Left lung (tissue), 10 donors: ENCODE data around the gene HS6ST1. TPM values are rescaled to one million over a fixed set of nuclear protein-coding genes. Genes with fewer than 3 reads are reported as not detected.

Experiments
- ATAC-seq: fragments of 200-7000 bp; cut with Tn5 transposase; one replicate; pipeline ENCODE4 v1.9.1; 2020; ENCODE audit warnings: moderate library complexity
- DNase-seq, 4 donors: peaks; one replicate each; pipeline ENCODE4 v3.0.0-alpha.2; 2013 to 2020
- H3K27ac ChIP-seq, 2 donors: fragments of 200-600 bp; sonication (generic) in 1 of 2; one replicate each; pipeline versions ENCODE4 v1.5.0 to v1.8.0; 2020 to 2021
- H3K27me3 ChIP-seq, 2 donors: fragments of 200-600 bp; sonication (generic) in 1 of 2; one replicate each; pipeline versions ENCODE4 v1.5.0 to v1.8.0; 2020 to 2021
- H3K36me3 ChIP-seq, 2 donors: fragments of 200-600 bp; sonication (generic) in 1 of 2; one replicate each; pipeline versions ENCODE4 v1.5.0 to v1.8.0; 2020 to 2021
- H3K4me1 ChIP-seq, 2 donors: fragments of 200-600 bp; one replicate each; pipeline ENCODE4 v1.8.0; 2021
- H3K4me3 ChIP-seq, 2 donors: fragments of 200-600 bp; sonication (generic) in 1 of 2; one replicate each; pipeline versions ENCODE4 v1.5.0 to v1.8.0; 2020 to 2021; ENCODE audit warnings: mild to moderate bottlenecking in 1 of 2
- H3K9me3 ChIP-seq, 2 donors: fragments of 200-600 bp; sonication (generic) in 1 of 2; one replicate each; pipeline versions ENCODE4 v1.5.0 to v1.8.0; 2020 to 2021
- CTCF ChIP-seq, 2 donors: fragments of 200-600 bp; sonication (generic) in 1 of 2; IDR thresholded peaks; one replicate each; pipeline versions ENCODE4 v1.5.0 to v1.8.0; 2021; ENCODE audit warnings: antibody characterized with exemption in 2 of 2
- intact Hi-C, 2 donors: fragments of 100-400 bp; cut with DNase I; formaldehyde crosslinking; loops; one replicate each; pipeline versions ENCODE4 v1.11.2 to v1.14.2; 2022
- polyA plus RNA-seq, 6 donors: library from polyadenylated mRNA; unstranded; fragments of 120-200 nt; gene quantifications; one replicate each; pipeline ENCODE4 v1.2.1, GENCODE V29; 2013; ENCODE audit not compliant: insufficient read length in 6 of 6
- total RNA-seq, 2 donors: library from RNA; stranded (reverse); fragmentation: NEBNext Ultra II Directional; extraction: Animal tissue kit (Norgen Biotek cat#: 25700); gene quantifications; one replicate each; pipeline ENCODE4 v1.2.1, GENCODE V29; 2021
- donor health status: DM: no; HTN: yes; CAD: no.
- donor health status: DM: no; HTN: no; CAD: no.

The HS6ST1 gene
- total and polyA plus RNA-seq, 8 donors: 29.3 to 46.4 (median 37.2) TPM

- H3K4me1 ChIP-seq: peaks cover 13 to 55% of the 10 kb centered on the region in 2 donors
- DNase-seq (peak in 2 of 4 donors; percentile 29 to 68), ATAC-seq (no peak)
- peaks cover 0 to under 1% of the 10 kb centered on the region in 2 donors for H3K36me3 ChIP-seq
- no peaks in the 10 kb centered on the region for H3K9me3 ChIP-seq
- H3K4me3 ChIP-seq: no peak overlapping the region
- H3K27me3 ChIP-seq: no peaks in the 10 kb centered on the region
- intact Hi-C loops: no loop called here
- H3K27ac ChIP-seq: no peak overlapping the region
- TF ChIP-seq CTCF (IDR thresholded peaks at IDR 0.05): no peak
These were observed 8.5 kb downstream of the HS6ST1 start for GRCh38 chr2:128310094-128310716.

GRCh38 chr2:128309280-128310093 is 9.2 kb downstream of the HS6ST1 start:
- ATAC-seq (peak; percentile 23), DNase-seq (peak in 3 of 4 donors; percentile 46 to 70 (median 52))
- no peak overlapping the region for H3K27ac ChIP-seq
- intact Hi-C loops: no loop called here
- H3K36me3 ChIP-seq: no peaks in the 10 kb centered on the region
- TF ChIP-seq CTCF (IDR thresholded peaks at IDR 0.05): no peak
- H3K9me3 ChIP-seq: no peaks in the 10 kb centered on the region
- no peak overlapping the region for H3K4me3 ChIP-seq
- no peaks in the 10 kb centered on the region for H3K27me3 ChIP-seq
- peaks cover 13 to 60% of the 10 kb centered on the region in 2 donors for H3K4me1 ChIP-seq

- Histone ChIP-seq H3K36me3 (no peaks in the 10 kb centered on the region), H3K27ac (no peak overlapping the region), H3K4me3 (no peak overlapping the region), H3K4me1 (peaks cover 13 to 56% of the 10 kb centered on the region in 2 donors), H3K9me3 (no peaks in the 10 kb centered on the region), H3K27me3 (no peaks in the 10 kb centered on the region)
- ATAC-seq (no peak), DNase-seq (peak in 2 of 4 donors; percentile 17 to 36)
- intact Hi-C loops: no loop called here
- no peak for TF ChIP-seq CTCF (IDR thresholded peaks at IDR 0.05)
These were observed 9.8 kb downstream of the HS6ST1 start for GRCh38 chr2:128308889-128309279.

GRCh38 chr2:128308284-128308731 is 10.4 kb downstream of the HS6ST1 start:
- Histone ChIP-seq H3K4me1 (peaks cover 13 to 50% of the 10 kb centered on the region in 2 donors), H3K9me3 (no peaks in the 10 kb centered on the region), H3K36me3 (no peaks in the 10 kb centered on the region), H3K27ac (no peak overlapping the region), H3K27me3 (no peaks in the 10 kb centered on the region), H3K4me3 (no peak overlapping the region)
- ATAC-seq: no peak
- DNase-seq: peak in 2 of 4 donors; percentile 50 to 64
- TF ChIP-seq CTCF (IDR thresholded peaks at IDR 0.05): no peak
- intact Hi-C loops: no loop called here

GRCh38 chr2:128307595-128307994 is 11.1 kb downstream of the HS6ST1 start:
- ATAC-seq (no peak), DNase-seq (peak in 2 of 4 donors; percentile 19 to 45)
- intact Hi-C loops: no loop called here
- peaks cover 13 to 48% of the 10 kb centered on the region in 2 donors for H3K4me1 ChIP-seq
- TF ChIP-seq CTCF (IDR thresholded peaks at IDR 0.05): no peak
- no peak overlapping the region for H3K4me3 ChIP-seq
- no peaks in the 10 kb centered on the region for H3K9me3 ChIP-seq
- H3K27ac ChIP-seq: no peak overlapping the region
- no peaks in the 10 kb centered on the region for H3K27me3 ChIP-seq
- H3K36me3 ChIP-seq: no peaks in the 10 kb centered on the region
